VCaP (cell line): ENCODE data around the gene RUNX3.

Experiments used
- H3K27ac ChIP-seq: fragments of 450-650 bp; 2 replicates; pipeline ENCODE4 v1.5.1; 2017
- TF ChIP-seq, protein P1 (sequence below): fragments of 450-650 bp; conservative IDR thresholded peaks from 2 replicates; pipeline ENCODE4 v1.5.1; 2017; ENCODE audit warnings: mild to moderate bottlenecking, moderate library complexity

Gene RUNX3

GRCh38 chr1:24868016-24868875 is 61.8 kb downstream of the RUNX3 start:
- no peak overlapping the region for H3K27ac ChIP-seq
- TF ChIP-seq, protein P1, sequence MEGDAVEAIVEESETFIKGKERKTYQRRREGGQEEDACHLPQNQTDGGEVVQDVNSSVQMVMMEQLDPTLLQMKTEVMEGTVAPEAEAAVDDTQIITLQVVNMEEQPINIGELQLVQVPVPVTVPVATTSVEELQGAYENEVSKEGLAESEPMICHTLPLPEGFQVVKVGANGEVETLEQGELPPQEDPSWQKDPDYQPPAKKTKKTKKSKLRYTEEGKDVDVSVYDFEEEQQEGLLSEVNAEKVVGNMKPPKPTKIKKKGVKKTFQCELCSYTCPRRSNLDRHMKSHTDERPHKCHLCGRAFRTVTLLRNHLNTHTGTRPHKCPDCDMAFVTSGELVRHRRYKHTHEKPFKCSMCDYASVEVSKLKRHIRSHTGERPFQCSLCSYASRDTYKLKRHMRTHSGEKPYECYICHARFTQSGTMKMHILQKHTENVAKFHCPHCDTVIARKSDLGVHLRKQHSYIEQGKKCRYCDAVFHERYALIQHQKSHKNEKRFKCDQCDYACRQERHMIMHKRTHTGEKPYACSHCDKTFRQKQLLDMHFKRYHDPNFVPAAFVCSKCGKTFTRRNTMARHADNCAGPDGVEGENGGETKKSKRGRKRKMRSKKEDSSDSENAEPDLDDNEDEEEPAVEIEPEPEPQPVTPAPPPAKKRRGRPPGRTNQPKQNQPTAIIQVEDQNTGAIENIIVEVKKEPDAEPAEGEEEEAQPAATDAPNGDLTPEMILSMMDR = no peak

DNA sequence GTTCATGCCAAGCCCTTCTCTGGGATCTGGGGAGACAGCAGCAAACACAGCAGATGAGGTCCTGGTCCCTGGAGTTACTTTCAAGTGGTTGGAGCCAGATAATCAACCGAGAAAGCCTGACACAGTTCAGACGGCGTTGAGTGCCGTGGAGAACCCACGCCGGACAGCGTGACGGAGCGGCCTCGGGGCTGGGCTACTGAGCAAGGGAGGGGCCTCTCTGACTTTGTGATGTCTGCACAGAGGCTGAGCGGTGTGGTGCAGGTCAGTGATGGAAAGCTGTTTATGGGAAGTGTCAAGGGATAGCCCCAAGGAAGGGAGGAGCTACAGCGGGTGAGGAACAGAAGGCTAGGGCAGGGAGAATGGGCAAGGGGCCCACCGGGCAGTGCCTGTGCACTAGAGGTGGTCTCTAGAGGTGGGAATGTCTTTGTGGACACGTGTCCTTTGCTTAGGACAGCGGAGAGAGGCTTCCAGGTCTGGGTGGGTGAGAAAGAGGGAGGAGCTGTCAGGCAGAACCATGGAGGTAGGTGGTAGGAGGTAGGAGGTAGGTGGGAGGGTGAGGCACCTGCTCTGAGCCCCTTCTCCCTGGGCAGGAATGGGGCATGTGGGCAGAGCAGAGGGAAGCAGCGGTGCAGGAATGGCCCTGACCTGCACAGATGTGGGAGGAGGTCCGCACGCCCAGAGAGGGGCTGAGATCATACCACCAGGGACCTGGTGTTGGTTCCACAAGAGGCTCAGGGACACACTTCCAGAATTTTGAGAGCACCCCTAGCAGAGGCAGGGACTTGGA is 62.8 kb downstream of the RUNX3 start:
- TF ChIP-seq, protein P1 = no peak
- H3K27ac ChIP-seq = no peak overlapping the region

- H3K27ac ChIP-seq = no peak overlapping the region
- TF ChIP-seq, protein P1 = no peak; the same call in 1 of the 2 replicates
Measured at GRCh38 chr1:24866211-24867083, 63.6 kb downstream of the RUNX3 start.

GRCh38 chr1:24865587-24865986 is 64.5 kb downstream of the RUNX3 start:
- H3K27ac ChIP-seq = no peak overlapping the region
- TF ChIP-seq, protein P1 = no peak

DNA sequence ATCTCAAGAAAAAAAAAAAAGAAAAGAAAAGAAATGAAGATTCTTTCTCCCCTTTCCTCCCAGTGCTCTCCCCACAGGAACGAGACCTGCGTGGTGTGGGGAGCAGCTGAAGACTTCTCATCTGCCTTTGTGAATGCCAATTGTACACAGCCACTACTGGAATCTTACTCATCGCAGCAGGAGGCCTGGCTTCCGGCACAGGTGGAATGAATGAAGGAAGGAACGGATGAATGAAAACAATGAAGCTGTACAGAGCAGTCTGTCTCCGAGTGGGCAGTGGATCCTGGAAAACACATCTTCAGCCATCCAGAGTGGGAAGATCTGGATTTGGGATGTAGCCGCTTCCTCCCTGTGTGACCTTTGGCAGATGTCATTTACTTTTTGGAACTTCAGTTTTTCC is 64.9 kb downstream of the RUNX3 start:
- TF ChIP-seq, protein P1 = no peak

DNA sequence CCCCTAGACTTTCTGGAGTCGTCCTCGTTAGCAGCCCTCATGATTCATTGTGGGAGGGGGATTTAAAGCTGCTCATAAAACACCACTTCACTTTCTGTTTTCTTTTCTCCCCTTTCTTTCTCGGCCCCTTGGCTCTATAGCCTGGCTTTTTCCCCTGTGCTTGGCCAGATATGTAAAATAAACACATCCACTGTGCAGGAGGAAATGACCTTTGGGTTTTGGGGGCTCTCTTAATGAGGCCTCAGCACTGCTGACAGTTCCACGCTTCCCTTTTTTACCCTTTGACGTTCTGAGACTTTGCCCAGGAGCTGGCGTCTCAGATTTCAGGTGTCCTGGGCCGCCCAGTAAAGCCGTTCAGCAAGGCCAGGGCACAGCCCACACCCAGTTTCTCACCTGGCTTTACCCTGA is 65.7 kb downstream of the RUNX3 start:
- TF ChIP-seq, protein P1 = no peak
- H3K27ac ChIP-seq = no peak overlapping the region; the same call in 1 of the 2 replicates

More for the DNA sequence above, 64.9 kb downstream of the RUNX3 start:
- H3K27ac ChIP-seq = no peak overlapping the region; the same call in 1 of the 2 replicates
